Activated naive CD4-positive, alpha-beta T cell treated with anti-CD3 and anti-CD28 coated beads, Interleukin-2, amount 50 U/mL, for 72 hours (primary cell): ENCODE data around the gene BCL2L12. TPM values are rescaled to one million over a fixed set of nuclear protein-coding genes. Genes with fewer than 3 reads are reported as not detected.

ENCODE experiments used
- ATAC-seq, 2 donors: fragments of 150-1000 bp; cut with Tn5 transposase; 2 replicates each; pipeline ENCODE4 v1.10.0; 2021; ENCODE audit warnings: mild to moderate bottlenecking in 2 of 2, moderate library complexity in 2 of 2
- DNase-seq, 2 donors: peaks; one replicate each; pipeline ENCODE4 v3.0.0; 2021 to 2022; ENCODE audit warnings: low spot score in 2 of 2
- H3K27ac Mint-ChIP-seq, 2 donors: one replicate each; pipeline ENCODE4 v1.8.0; 2022; ENCODE audit warnings: mild to moderate bottlenecking in 2 of 2, mixed read lengths in 2 of 2
- H3K36me3 Mint-ChIP-seq, 2 donors: one replicate each; pipeline ENCODE4 v1.8.0; 2022; ENCODE audit warnings: mixed read lengths in 2 of 2
- H3K9me3 Mint-ChIP-seq, 2 donors: one replicate each; pipeline ENCODE4 v1.8.0; 2022; ENCODE audit warnings: mixed read lengths in 2 of 2
- total RNA-seq, 2 donors: library from RNA; stranded (reverse); gene quantifications; one replicate each; pipeline ENCODE4 v1.2.3, GENCODE V29; 2022

BCL2L12 gene
- total RNA-seq, 2 donors from 2014 or later, result 69.6 to 93.4 TPM

DNA sequence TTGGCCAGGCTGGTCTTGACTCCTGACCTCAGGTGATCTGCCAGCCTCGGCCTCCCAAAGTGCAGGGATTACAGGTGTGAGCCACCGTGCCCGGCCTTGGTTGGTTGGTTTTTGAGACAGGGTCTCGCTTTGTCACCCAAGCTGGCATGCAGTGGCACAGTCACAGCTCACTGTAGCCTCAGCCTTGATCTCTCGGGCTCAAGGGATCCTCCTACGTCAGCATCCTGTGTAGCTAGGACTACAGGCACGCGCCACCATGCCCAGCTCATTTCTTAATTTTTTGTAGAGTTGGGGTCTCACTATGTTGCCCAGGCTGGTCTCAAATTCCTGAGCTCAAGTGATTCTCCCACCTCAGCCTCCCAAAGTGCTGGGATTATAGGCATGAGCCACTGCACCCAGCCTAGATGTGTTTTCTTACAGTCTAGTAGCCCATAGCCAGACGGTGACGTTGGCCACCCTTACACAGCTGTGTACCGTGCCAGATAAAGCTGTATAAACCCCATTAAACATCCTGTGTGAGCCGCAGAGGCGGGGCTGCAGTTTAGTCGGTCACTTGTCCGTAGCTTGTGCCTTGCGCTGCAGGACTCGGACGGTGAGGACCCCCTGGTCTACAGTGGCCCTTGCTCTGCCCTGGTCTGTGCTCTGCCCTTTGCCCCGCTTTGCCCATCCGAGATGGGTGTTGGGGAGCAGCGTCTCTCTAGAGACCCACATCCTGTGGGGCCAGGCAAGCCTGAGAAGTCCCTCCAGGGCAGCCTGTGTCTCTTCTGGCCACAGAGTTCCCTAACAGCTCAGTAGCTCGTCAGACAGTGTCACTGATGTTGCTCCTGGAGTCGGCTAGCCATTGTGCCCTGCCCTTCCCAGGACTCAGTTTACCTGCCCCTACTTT, 9.9 kb upstream of the BCL2L12 start:
- no peak for ATAC-seq

DNA sequence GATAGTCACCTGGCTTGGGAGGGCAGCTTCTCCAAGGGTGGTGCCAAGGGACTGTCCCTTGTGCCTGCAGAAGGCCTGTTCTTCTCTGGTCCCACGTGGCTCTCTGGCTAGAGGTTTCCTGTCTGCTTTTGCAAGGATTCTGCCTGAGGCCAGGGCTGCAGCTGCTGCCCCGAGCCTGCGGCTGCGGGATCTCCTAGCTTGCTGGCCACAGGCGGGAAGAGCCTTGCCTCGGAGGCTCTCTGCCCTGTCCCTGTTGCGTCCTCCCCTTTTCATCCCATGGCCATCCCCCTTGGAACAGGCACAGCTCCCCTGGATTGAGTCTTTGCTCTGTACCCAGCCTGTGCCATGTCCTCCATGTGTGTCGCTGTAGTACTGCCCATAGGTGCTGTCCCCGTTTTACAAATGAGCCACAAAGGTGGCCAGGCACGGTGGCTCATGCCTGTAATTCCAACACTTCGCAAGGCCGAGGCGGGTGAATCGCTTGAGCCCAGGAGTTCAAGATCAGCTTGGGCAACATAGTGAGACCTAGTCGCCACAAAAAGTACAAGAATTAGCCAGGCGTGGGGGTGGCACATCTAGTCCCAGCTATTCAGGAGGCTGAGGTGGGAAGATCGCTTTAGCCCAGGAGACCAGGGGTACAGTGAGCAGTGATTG, 9.2 kb upstream of the BCL2L12 start:
- no peaks in the 10 kb centered on the region for H3K9me3 Mint-ChIP-seq

More for the DNA sequence above, 9.9 kb upstream of the BCL2L12 start:
- Mint-ChIP-seq H3K27ac (peak overlapping the region; percentile 73 to 86), H3K9me3 (no peaks in the 10 kb centered on the region), H3K36me3 (peaks cover 0 to 6% of the 10 kb centered on the region in 2 donors)
- DNase-seq, result no peak

DNA sequence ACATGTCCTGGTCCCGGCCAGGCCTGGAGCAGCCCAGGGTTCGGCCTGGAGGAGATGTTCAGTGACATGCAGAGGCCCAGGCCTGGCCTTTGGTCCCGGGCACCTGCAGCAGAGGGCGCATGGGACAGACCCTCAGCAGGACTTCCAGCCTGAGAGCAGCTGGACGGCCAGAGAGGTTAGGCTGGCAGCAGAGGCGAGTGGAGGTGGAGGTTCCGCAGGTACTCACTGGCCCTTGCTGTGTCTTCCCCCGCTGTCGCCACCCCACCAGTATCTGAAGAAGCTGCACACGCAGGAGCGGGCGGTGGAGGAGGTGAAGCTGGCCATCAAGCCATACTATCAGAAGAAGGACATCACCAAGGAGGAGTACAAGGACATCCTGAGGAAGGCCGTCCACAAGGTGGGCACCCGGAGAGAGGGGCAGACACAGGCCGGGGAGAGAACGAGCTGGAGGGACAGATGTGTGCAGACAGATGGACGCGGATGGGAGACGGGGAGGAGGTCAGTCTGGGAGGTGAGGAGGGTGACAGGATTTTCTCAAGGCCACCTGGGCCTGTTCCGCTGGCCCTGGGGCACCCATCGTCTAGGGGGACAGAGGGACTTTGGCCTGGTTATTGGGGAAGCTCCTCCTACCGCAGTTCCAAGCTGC, 8.1 kb upstream of the BCL2L12 start:
- Mint-ChIP-seq H3K9me3 (no peaks in the 10 kb centered on the region), H3K27ac (peak overlapping the region in 1 of 2 donors; percentile 86), H3K36me3 (peaks cover 0 to 6% of the 10 kb centered on the region in 2 donors)
- ATAC-seq (no peak), DNase-seq (no peak)

More for the DNA sequence above, 9.2 kb upstream of the BCL2L12 start:
- peaks cover 0 to 6% of the 10 kb centered on the region in 2 donors for H3K36me3 Mint-ChIP-seq
- DNase-seq (no peak), ATAC-seq (no peak)
- peak overlapping the region; percentile 86 to 91 for H3K27ac Mint-ChIP-seq

- Mint-ChIP-seq H3K27ac (peak overlapping the region in 1 of 2 donors; percentile 86), H3K36me3 (peaks cover 0 to 6% of the 10 kb centered on the region in 2 donors), H3K9me3 (no peaks in the 10 kb centered on the region)
- DNase-seq, result no peak
- no peak for ATAC-seq
These were observed 7.6 kb upstream of the BCL2L12 start for GRCh38 chr19:49658139-49658517.

DNA sequence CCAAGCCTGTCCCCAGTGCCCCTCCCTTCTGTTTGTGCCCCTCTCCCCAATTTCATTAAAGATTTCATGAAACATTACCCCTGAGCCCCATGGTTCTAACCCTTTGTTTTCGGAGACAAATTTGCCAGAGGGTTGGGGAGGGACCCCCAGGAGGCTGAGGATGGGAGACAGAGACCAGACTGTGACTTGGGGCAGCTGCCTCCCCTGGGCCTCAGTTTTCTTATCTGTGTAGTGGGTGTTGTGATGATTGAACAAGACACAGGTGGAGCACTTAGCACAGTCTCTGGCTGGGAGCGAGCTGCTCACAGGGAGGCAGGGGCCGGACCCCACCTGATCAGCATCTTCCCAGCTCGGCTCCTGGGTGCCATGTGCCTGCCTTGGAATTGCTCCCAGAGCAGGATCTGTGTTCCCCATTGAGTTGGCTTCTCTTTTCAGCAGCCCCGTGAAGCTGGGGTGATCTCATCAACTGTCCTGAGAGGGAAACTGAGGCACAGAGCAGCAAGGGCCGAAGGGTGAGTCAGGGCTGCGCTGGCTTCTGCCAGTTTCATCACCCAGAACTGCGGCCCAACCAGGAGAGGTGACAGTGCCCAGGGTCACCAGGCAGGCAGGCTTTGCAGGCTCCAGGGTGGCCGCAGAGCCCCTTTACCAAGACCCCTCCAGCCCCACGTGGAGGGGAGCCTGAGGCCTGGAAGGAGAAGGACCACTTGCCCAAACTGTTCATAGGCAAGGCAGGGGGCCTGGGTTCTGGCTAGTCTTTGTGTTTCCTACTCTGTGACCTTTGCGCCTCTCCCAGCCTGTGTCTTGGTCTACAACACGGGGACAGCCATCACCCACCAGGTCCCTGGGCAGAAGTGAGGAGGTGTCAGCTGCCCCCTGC, 6.9 kb upstream of the BCL2L12 start:
- Mint-ChIP-seq H3K36me3 (peaks cover 2 to 7% of the 10 kb centered on the region in 2 donors), H3K9me3 (no peaks in the 10 kb centered on the region), H3K27ac (peak overlapping the region; percentile 29 to 60)
- ATAC-seq, result peak in 1 of 2 donors; percentile 4
- DNase-seq, result no peak

DNA sequence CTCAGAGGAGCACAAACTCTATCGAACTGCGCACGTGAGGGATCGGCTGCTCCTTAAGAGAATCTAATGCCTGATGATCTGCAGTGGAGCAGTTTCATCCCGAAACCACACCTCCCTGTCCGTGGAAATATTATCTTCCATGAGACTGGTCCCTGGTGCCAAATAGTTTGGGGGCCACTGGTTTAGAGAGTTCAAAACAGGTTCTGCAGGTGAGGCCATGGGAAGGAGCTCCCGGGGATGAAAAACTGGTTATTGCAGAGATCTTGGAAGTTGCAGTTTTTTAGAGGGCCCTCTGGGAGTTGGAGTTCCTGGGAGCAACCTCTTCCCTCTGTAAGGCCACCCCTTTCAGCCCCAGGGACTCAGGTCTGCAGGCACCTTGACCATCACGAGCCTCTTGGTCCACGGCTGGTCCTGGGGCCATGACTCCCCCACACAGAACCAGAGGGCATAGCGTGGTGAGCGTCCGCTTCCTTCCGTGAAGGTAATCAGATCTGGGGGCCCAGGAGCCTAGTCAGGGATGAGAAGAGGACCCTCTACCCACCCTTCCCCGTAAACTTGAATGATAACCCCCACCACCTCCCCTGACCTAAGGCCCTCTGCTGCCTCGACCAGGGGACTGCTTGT, 5.3 kb upstream of the BCL2L12 start:
- DNase-seq (no peak), ATAC-seq (no peak)
- Mint-ChIP-seq H3K36me3 (peaks cover 16 to 23% of the 10 kb centered on the region in 2 donors), H3K27ac (peak overlapping the region in 1 of 2 donors; percentile 22), H3K9me3 (no peaks in the 10 kb centered on the region)

DNA sequence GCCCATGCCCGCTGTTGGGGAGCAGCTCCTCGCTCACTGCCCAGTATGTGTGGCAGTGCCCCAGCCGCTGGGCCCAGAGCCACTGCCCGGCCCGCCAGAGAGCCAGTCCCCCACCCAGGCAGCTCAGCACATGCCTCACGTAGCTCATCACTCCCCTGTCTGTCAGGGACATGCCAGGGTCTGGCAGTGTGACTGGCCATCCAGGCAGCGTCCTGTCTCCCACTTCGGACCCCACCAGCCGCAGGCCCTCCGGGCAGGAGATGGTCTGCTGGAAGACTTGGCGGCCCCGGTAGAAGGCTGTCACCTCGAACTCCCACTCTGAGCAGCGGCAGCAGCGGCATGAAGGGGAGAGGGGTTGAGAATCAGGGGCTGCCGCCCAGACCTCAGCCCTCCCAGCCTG, 3.7 kb upstream of the BCL2L12 start:
- H3K36me3 Mint-ChIP-seq, result peaks cover 22% of the 10 kb centered on the region in 2 donors

GRCh38 chr19:49663224-49663623, 2.5 kb upstream of the BCL2L12 start:
- no peaks in the 10 kb centered on the region for H3K9me3 Mint-ChIP-seq
- H3K27ac Mint-ChIP-seq, result peak overlapping the region; percentile 41 to 99

More for the DNA sequence above, 3.7 kb upstream of the BCL2L12 start:
- DNase-seq (no peak), ATAC-seq (no peak)
- Mint-ChIP-seq H3K9me3 (no peaks in the 10 kb centered on the region), H3K27ac (peak overlapping the region in 1 of 2 donors; percentile 41)

GRCh38 chr19:49664171-49665035, 1.3 kb upstream of the BCL2L12 start:
- DNase-seq (peak; percentile 85 to 88), ATAC-seq (peak; percentile 69 to 74)
- Mint-ChIP-seq H3K9me3 (no peaks in the 10 kb centered on the region), H3K27ac (peak overlapping the region; percentile 95 to 99), H3K36me3 (peaks cover 22% of the 10 kb centered on the region in 2 donors)

More at GRCh38 chr19:49663224-49663623, 2.5 kb upstream of the BCL2L12 start:
- peaks cover 22% of the 10 kb centered on the region in 2 donors for H3K36me3 Mint-ChIP-seq
- DNase-seq (no peak), ATAC-seq (no peak)

- ATAC-seq (no peak), DNase-seq (no peak)
- Mint-ChIP-seq H3K27ac (peak overlapping the region; percentile 95 to 99), H3K9me3 (no peaks in the 10 kb centered on the region), H3K36me3 (peaks cover 22% of the 10 kb centered on the region in 2 donors)
These were observed 740 bp upstream of the BCL2L12 start for GRCh38 chr19:49665036-49665350.

DNA sequence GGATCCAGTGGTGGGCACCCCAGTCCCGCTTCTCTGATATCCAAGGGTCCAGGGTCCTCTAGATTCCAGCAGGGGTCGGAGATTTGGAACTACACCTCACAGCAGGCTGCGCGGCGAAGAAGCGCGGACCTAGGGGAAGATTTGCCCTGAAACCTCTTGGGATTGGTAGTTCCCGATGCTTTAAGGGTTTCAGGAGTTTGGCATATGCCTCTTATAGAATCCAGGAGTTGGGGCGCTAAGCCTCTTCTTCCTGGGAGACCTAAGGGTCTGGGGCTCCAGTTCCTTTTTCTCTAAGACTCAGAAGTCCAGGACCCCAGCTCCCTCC, 349 bp downstream of the BCL2L12 start:
- no peak for ATAC-seq
- H3K36me3 Mint-ChIP-seq, result peaks cover 22% of the 10 kb centered on the region in 2 donors
- no peak for DNase-seq
- H3K27ac Mint-ChIP-seq, result peak overlapping the region; percentile 95 to 99
- no peaks in the 10 kb centered on the region for H3K9me3 Mint-ChIP-seq

DNA sequence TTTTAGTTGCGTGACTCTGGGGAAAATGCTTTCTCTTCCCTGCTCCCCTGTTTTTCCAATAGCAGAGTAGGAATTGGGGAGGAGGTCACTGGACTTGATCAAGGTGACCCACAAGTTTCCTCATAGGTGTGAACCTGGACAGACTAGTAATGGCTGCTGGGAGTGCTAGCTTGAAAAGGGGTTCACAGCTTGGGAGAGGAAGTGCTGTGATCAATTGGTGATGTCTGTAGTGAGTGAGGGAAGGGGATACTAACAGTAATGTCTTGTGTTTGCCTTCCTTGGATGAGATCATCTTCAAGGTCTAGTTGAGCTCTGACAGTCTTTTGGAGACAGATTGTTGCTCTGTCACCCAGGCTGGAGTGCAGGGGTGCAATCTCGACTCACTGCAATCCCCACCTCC, 1.7 kb downstream of the BCL2L12 start:
- Mint-ChIP-seq H3K9me3 (no peaks in the 10 kb centered on the region), H3K27ac (peak overlapping the region; percentile 86 to 95), H3K36me3 (peaks cover 22% of the 10 kb centered on the region in 2 donors)
- ATAC-seq, result no peak
- no peak for DNase-seq

- Mint-ChIP-seq H3K9me3 (no peaks in the 10 kb centered on the region), H3K27ac (no peak overlapping the region), H3K36me3 (peaks cover 14 to 15% of the 10 kb centered on the region in 2 donors)
- DNase-seq (no peak), ATAC-seq (no peak)
These were observed 3.8 kb downstream of the BCL2L12 start for GRCh38 chr19:49669516-49669915.

GRCh38 chr19:49672131-49672919, 6.6 kb downstream of the BCL2L12 start:
- Mint-ChIP-seq H3K36me3 (peaks cover 4 to 6% of the 10 kb centered on the region in 2 donors), H3K9me3 (no peaks in the 10 kb centered on the region), H3K27ac (peak overlapping the region in 1 of 2 donors; percentile 56)
- DNase-seq (peak; percentile 78 to 87), ATAC-seq (no peak)
